Measurements from ENCODE around the gene SORCS1. TPM values are rescaled to one million over a fixed set of nuclear protein-coding genes. Genes with fewer than 3 reads are reported as not detected.

Gene SORCS1
- polyA plus RNA-seq, 3 donors = 0.09 TPM; not detected in 2

DNA sequence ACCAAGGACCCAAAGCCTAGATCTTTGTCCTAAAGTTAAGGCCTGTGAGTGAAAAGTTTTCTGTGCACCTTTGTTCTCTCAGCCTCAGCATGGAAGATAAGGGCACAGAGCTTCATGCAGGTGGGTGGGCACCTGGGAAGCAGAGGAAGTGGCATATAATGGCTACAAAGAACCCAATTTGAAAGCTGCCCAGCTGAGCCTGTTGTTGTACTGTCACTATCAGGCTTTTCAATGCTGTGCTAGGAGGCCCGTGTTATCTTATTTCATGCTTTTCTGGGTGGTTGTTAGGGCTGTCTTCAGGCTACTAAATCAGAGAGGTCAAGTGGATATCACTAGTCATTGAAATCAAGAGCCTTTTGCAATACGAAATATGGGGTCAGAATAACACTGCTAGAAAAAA is 443.8 kb downstream of the SORCS1 start:
- H3K9me3 ChIP-seq (replicated peaks in 1 of 2; ENCODE audit: control insufficient read depth in 1 of 2, insufficient read depth in 1 of 2, low read length in 2 of 2) = no peaks in the 10 kb centered on the region
- peaks cover 0 to 6% (median 0%) of the 10 kb centered on the region in 7 donors for H3K9me3 Mint-ChIP-seq
- H3K36me3 ChIP-seq (replicated peaks in 1 of 2; ENCODE audit: control insufficient read depth in 1 of 2, insufficient read depth in 2 of 2, low read length in 2 of 2) = no peaks in the 10 kb centered on the region
- peaks cover 0 to 6% (median 5%) of the 10 kb centered on the region in 3 donors for H3K27me3 Mint-ChIP-seq (ENCODE audit: low read depth in 3 of 3)
- no peaks in the 10 kb centered on the region for H4K20me1 ChIP-seq (ENCODE audit: insufficient read depth, low read length)
- H3K79me2 ChIP-seq (ENCODE audit: insufficient read depth, low read length) = no peaks in the 10 kb centered on the region
- intact Hi-C loops (cut with micrococcal nuclease) = no loop called here
- TF ChIP-seq, protein P1, sequence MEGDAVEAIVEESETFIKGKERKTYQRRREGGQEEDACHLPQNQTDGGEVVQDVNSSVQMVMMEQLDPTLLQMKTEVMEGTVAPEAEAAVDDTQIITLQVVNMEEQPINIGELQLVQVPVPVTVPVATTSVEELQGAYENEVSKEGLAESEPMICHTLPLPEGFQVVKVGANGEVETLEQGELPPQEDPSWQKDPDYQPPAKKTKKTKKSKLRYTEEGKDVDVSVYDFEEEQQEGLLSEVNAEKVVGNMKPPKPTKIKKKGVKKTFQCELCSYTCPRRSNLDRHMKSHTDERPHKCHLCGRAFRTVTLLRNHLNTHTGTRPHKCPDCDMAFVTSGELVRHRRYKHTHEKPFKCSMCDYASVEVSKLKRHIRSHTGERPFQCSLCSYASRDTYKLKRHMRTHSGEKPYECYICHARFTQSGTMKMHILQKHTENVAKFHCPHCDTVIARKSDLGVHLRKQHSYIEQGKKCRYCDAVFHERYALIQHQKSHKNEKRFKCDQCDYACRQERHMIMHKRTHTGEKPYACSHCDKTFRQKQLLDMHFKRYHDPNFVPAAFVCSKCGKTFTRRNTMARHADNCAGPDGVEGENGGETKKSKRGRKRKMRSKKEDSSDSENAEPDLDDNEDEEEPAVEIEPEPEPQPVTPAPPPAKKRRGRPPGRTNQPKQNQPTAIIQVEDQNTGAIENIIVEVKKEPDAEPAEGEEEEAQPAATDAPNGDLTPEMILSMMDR (IDR thresholded peaks at IDR 0.05) = no peak
- no peak overlapping the region for H3K4me3 ChIP-seq (replicated peaks in 1 of 3; ENCODE audit: low read depth in 2 of 3, low read length in 3 of 3)
- no peak overlapping the region for H3K4me3 Mint-ChIP-seq
- no peaks in the 10 kb centered on the region for H3K36me3 Mint-ChIP-seq
- 86% methylated on average over 1 of the region's 2 CpGs for WGBS (ENCODE audit: insufficient coverage)
- no peak overlapping the region for H3K9ac ChIP-seq (ENCODE audit: insufficient read depth, low read length, poor library complexity, severe bottlenecking)
- no peaks in the 10 kb centered on the region for H3K4me1 Mint-ChIP-seq
- no peak overlapping the region for H2AFZ ChIP-seq (ENCODE audit: insufficient read depth, low read depth, low read length, poor library complexity, severe bottlenecking)
- H3K27me3 ChIP-seq (ENCODE audit: control insufficient read depth in 2 of 2, insufficient read depth in 2 of 2, low read length in 2 of 2) = no peaks in the 10 kb centered on the region
- DNase-seq = no peak
- H3K4me1 ChIP-seq (ENCODE audit: control insufficient read depth in 1 of 2, insufficient read depth in 2 of 2, low read length in 2 of 2) = no peaks in the 10 kb centered on the region
- H3K27ac Mint-ChIP-seq = no peak overlapping the region
- no peak overlapping the region for H3K4me2 ChIP-seq (replicated peaks; ENCODE audit: extremely low read depth, low read length, poor library complexity, severe bottlenecking)
- H3K27ac ChIP-seq (ENCODE audit: low read depth in 1 of 2, low read length in 2 of 2) = no peak overlapping the region

DNA sequence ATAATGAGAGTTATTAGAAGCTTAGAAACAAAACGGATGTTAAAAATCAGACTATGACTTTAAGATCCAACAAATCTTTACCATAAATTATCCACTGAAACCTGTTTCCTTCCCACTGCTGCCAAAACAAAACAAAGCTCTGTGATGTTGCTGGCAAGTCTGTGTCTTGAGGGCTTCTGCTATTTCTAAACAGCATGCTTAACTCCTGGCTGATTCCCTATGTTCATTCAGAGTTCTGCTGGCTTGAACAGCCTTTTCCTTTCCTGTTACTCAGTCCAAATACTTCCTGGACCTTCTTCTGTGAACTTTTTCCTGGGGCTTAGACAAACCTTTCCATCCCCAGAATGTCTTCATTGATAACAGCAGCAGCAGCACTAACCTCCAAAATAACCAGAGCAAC is 448.1 kb downstream of the SORCS1 start:
- no peaks in the 10 kb centered on the region for H3K9me3 ChIP-seq (replicated peaks in 1 of 2; ENCODE audit: control insufficient read depth in 1 of 2, insufficient read depth in 1 of 2, low read length in 2 of 2)
- no peaks in the 10 kb centered on the region for H3K79me2 ChIP-seq (ENCODE audit: insufficient read depth, low read length)
- no peak overlapping the region for H3K4me3 ChIP-seq (replicated peaks in 1 of 3; ENCODE audit: low read depth in 2 of 3, low read length in 3 of 3)
- Mint-ChIP-seq H3K36me3 (no peaks in the 10 kb centered on the region), H3K27ac (no peak overlapping the region), H3K27me3 (ENCODE audit: low read depth in 3 of 3) (peaks cover 2 to 6% (median 3%) of the 10 kb centered on the region in 3 donors), H3K9me3 (peaks cover 0 to 6% (median 0%) of the 10 kb centered on the region in 7 donors), H3K4me3 (no peak overlapping the region), H3K4me1 (no peaks in the 10 kb centered on the region)
- no peaks in the 10 kb centered on the region for H3K36me3 ChIP-seq (replicated peaks in 1 of 2; ENCODE audit: control insufficient read depth in 1 of 2, insufficient read depth in 2 of 2, low read length in 2 of 2)
- intact Hi-C loops (cut with micrococcal nuclease) = loop anchor here in 1 of 2 donors (10.0 kb wide), 1 partner anchor 1098 kb away; no protein-coding TSS in a partner anchor
- H3K27me3 ChIP-seq (ENCODE audit: control insufficient read depth in 2 of 2, insufficient read depth in 2 of 2, low read length in 2 of 2) = no peaks in the 10 kb centered on the region
- H3K9ac ChIP-seq (ENCODE audit: insufficient read depth, low read length, poor library complexity, severe bottlenecking) = no peak overlapping the region
- no peaks in the 10 kb centered on the region for H3K4me1 ChIP-seq (ENCODE audit: control insufficient read depth in 1 of 2, insufficient read depth in 2 of 2, low read length in 2 of 2)
- no peak for DNase-seq
- no CpG with 5 or more reads among the region's 1 CpG for WGBS (ENCODE audit: insufficient coverage)
- H4K20me1 ChIP-seq (ENCODE audit: insufficient read depth, low read length) = no peaks in the 10 kb centered on the region
- no peak overlapping the region for H2AFZ ChIP-seq (ENCODE audit: insufficient read depth, low read depth, low read length, poor library complexity, severe bottlenecking)
- no peak overlapping the region for H3K27ac ChIP-seq (ENCODE audit: low read depth in 1 of 2, low read length in 2 of 2)
- TF ChIP-seq, protein P1 (IDR thresholded peaks at IDR 0.05) = no peak
- no peak overlapping the region for H3K4me2 ChIP-seq (replicated peaks; ENCODE audit: extremely low read depth, low read length, poor library complexity, severe bottlenecking)

Data from CD14-positive monocyte (primary cell).